Fibroblast of villous mesenchyme (primary cell): ENCODE data around the gene PTPRM. TPM values are rescaled to one million over a fixed set of nuclear protein-coding genes. Genes with fewer than 3 reads are reported as not detected.

Source experiments
- DNase-seq: peaks from one replicate; pipeline ENCODE4 v3.0.0-alpha.2; 2010; ENCODE audit warnings: low read depth
- H3K4me3 ChIP-seq: 2 replicates; pipeline ENCODE4 v1.5.1; 2011; ENCODE audit warnings: low read depth, mild to moderate bottlenecking, low read length
- CTCF ChIP-seq: IDR thresholded peaks from 2 replicates; pipeline ENCODE4 v1.5.1; 2012; ENCODE audit warnings: low read depth, mild to moderate bottlenecking, low read length; ENCODE audit not compliant: insufficient read depth
- total RNA-seq: library from RNA; depleted of rRNA; stranded (reverse); fragments of >200 nt; gene quantifications from 2 replicates; pipeline ENCODE4 v1.2.3, GENCODE V29; 2012

PTPRM gene
- total RNA-seq, 1 donor, result 56.1 TPM

- no peak for TF ChIP-seq CTCF
- DNase-seq, result no peak
Measured at GRCh38 chr18:7784171-7784570, 217.1 kb downstream of the PTPRM start.

DNA sequence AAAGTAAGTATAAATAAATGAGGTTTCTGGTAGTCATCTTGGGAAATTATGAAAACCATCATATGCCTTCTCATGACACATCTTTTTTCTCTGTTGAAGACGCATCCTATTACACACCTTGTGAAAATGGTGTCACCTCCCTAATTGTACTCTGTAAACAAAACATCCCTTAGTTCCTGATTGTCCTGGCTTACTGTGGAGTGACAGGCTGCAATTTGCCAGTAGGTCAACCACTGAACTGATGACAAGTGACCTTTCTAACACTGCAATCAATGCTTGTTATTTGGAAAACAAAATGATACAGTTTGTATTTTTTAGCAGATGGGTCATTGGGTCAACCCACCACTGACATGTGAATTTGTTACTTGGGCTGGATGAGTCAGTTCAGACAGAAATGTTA is 219.5 kb downstream of the PTPRM start:
- H3K4me3 ChIP-seq, result no peak overlapping the region
- no peak for TF ChIP-seq CTCF
- DNase-seq, result no peak

More at GRCh38 chr18:7784171-7784570, 217.1 kb downstream of the PTPRM start:
- no peak overlapping the region for H3K4me3 ChIP-seq

DNA sequence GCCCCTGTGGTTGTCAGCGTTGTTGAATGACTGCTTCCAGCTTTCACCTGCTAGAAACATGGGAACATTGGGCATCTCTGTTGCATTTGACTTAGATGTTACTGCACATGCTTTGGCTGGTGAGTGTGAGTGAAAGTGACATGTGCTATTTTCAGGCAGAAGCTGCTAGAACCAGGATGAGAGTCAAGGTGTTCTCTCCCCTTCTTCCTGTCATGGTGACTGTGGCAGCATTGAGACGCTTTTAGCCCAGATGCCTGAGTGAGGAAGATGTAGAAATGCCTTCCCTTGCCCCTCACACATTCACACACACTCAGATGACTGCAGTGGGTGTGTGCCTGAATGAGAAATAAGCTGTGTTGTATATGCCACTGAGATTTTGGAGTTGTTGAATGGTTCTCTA is 220.2 kb downstream of the PTPRM start:
- no peak overlapping the region for H3K4me3 ChIP-seq
- no peak for DNase-seq
- no peak for TF ChIP-seq CTCF

GRCh38 chr18:7789856-7790552 is 222.9 kb downstream of the PTPRM start:
- no peak overlapping the region for H3K4me3 ChIP-seq
- DNase-seq, result peak; percentile 63
- peak; percentile 66 for TF ChIP-seq CTCF

GRCh38 chr18:7793100-7793499 is 226.0 kb downstream of the PTPRM start:
- no peak for TF ChIP-seq CTCF
- no peak overlapping the region for H3K4me3 ChIP-seq
- DNase-seq, result no peak

- DNase-seq, result no peak
- no peak for TF ChIP-seq CTCF
- H3K4me3 ChIP-seq, result no peak overlapping the region
Measured at GRCh38 chr18:7803956-7804469, 236.9 kb downstream of the PTPRM start.

- no peak for DNase-seq
- no peak overlapping the region for H3K4me3 ChIP-seq
- no peak for TF ChIP-seq CTCF
Measured at GRCh38 chr18:7805096-7805495, 238.0 kb downstream of the PTPRM start.
